OCI-M1 (cell line): ENCODE data around the gene DUSP3.

Experiments
- DNase-seq: peaks from one replicate; lab custom pipeline; 2025; lab: John Stamatoyannopoulos, UW

DUSP3 gene

GRCh38 chr17:43778337-43779144, at the start of gene DUSP3:
DUSP3 (minus strand) TSS chr17:43778977; CDS start chr17:43778924, 53 bp downstream.
- peak; percentile 82 for DNase-seq

- no peak for DNase-seq
Measured at GRCh38 chr17:43827596-43827995, 48.8 kb upstream of the DUSP3 start.

- no peak for DNase-seq
Measured at GRCh38 chr17:43826206-43826605, 47.4 kb upstream of the DUSP3 start.

GRCh38 chr17:43825567-43825966, 46.8 kb upstream of the DUSP3 start:
- DNase-seq: no peak

- no peak for DNase-seq
Measured at GRCh38 chr17:43823350-43824084, 44.7 kb upstream of the DUSP3 start.

GRCh38 chr17:43822570-43823190, 43.9 kb upstream of the DUSP3 start:
- no peak for DNase-seq

- no peak for DNase-seq
Measured at GRCh38 chr17:43820759-43821158, 42.0 kb upstream of the DUSP3 start.

- no peak for DNase-seq
Measured at GRCh38 chr17:43818966-43819365, 40.2 kb upstream of the DUSP3 start.

GRCh38 chr17:43817826-43818225, 39.0 kb upstream of the DUSP3 start:
- no peak for DNase-seq

- DNase-seq: no peak
Measured at GRCh38 chr17:43816336-43817320, 37.9 kb upstream of the DUSP3 start.

GRCh38 chr17:43814714-43815113, 35.9 kb upstream of the DUSP3 start:
- no peak for DNase-seq

GRCh38 chr17:43814026-43814425, 35.2 kb upstream of the DUSP3 start:
- DNase-seq: no peak

- DNase-seq: no peak
Measured at GRCh38 chr17:43813386-43813785, 34.6 kb upstream of the DUSP3 start.

GRCh38 chr17:43812396-43813265, 33.9 kb upstream of the DUSP3 start:
- DNase-seq: no peak

GRCh38 chr17:43810823-43811222, 32.0 kb upstream of the DUSP3 start:
- DNase-seq: no peak

- DNase-seq: no peak
Measured at GRCh38 chr17:43810226-43810715, 31.5 kb upstream of the DUSP3 start.

GRCh38 chr17:43809121-43809520, 30.3 kb upstream of the DUSP3 start:
- no peak for DNase-seq

GRCh38 chr17:43808076-43808475, 29.3 kb upstream of the DUSP3 start:
- DNase-seq: no peak

- DNase-seq: no peak
Measured at GRCh38 chr17:43805117-43805516, 26.3 kb upstream of the DUSP3 start.

- no peak for DNase-seq
Measured at GRCh38 chr17:43803758-43804157, 25.0 kb upstream of the DUSP3 start.

- no peak for DNase-seq
Measured at GRCh38 chr17:43801844-43802243, 23.1 kb upstream of the DUSP3 start.
